ENCODE data around the gene MAML2.
"Not testable (repeated sequence)": the region's sequence is repeated elsewhere in the genome, so short reads cannot be mapped to it uniquely, and the experiment has no call there.

DNA sequence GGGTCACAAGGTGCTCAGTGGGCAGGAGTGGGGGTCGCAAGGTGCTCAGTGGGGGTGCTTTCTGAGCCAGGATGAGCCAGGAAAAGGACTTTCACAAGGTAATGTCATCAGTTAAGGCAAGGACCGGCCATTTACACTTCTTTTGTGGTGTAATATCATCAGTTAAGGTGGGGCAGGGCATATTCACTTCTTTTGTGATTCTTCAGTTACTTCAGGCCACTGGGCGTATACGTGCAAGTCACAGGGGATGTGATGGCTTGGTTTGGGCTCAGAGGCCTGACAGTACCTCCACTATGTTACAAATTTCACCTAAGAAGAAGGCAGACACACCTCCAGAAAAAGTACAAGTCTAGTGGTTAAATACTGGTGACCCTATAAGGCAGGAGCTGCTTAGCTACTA, 162.1 kb downstream of the MAML2 start:
- TF ChIP-seq, protein P1, sequence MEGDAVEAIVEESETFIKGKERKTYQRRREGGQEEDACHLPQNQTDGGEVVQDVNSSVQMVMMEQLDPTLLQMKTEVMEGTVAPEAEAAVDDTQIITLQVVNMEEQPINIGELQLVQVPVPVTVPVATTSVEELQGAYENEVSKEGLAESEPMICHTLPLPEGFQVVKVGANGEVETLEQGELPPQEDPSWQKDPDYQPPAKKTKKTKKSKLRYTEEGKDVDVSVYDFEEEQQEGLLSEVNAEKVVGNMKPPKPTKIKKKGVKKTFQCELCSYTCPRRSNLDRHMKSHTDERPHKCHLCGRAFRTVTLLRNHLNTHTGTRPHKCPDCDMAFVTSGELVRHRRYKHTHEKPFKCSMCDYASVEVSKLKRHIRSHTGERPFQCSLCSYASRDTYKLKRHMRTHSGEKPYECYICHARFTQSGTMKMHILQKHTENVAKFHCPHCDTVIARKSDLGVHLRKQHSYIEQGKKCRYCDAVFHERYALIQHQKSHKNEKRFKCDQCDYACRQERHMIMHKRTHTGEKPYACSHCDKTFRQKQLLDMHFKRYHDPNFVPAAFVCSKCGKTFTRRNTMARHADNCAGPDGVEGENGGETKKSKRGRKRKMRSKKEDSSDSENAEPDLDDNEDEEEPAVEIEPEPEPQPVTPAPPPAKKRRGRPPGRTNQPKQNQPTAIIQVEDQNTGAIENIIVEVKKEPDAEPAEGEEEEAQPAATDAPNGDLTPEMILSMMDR (IDR thresholded peaks at IDR 0.05), result not testable (repeated sequence)
- TF ChIP-seq POLR2A (IDR thresholded peaks at IDR 0.05), result not testable (repeated sequence)
